Melanocyte of skin (primary cell): ENCODE results near the gene OR5B3. TPM values are rescaled to one million over a fixed set of nuclear protein-coding genes. Genes with fewer than 3 reads are reported as not detected.

Experiments
- total RNA-seq, 2 donors: library from RNA; depleted of rRNA; stranded (reverse); fragments of >200 nt; gene quantifications; 2 replicates each; pipeline ENCODE4 v1.2.3, GENCODE V29; 2012

OR5B3 gene
- total RNA-seq = not detected

GRCh38 chr11:58406774-58407173, at the start of gene OR5B3:
Gene OR5B3, minus strand, starts transcription at chr11:58406874. Its CDS starts 3,465 bp downstream, at chr11:58403409.

GRCh38 chr11:58442136-58442535, 35.5 kb upstream of the OR5B3 start, which contains the start of gene OR5B12:
Gene OR5B12, minus strand, starts transcription at chr11:58442236. Its CDS starts 2,085 bp downstream, at chr11:58440151.

GRCh38 chr11:58428021-58428420, 21.3 kb upstream of the OR5B3 start, which contains the start of gene OR5B2:
Gene OR5B2, minus strand, starts transcription at chr11:58428121. Its CDS starts 4,860 bp downstream, at chr11:58423261.

GRCh38 chr11:58358969-58359368, 47.7 kb downstream of the OR5B3 start, which contains the start of gene OR5B17:
Gene OR5B17, minus strand, starts transcription at chr11:58359069. Its CDS starts 0 bp downstream, at chr11:58359069.

Other genes with a start within 250 kb of the OR5B3 start
- gene OR9Q2, start 217.8 kb downstream of the OR5B3 start, total RNA-seq = under 1 TPM in 1 of 2 donors, not detected in 1; 0.34 TPM
- gene OR1S2, start 202.7 kb downstream of the OR5B3 start, total RNA-seq = not detected
- under 1 TPM in 1 of 2 donors, not detected in 1; 0.69 TPM for gene OR1S1, start 194.2 kb downstream of the OR5B3 start, total RNA-seq
- gene OR10Q1, start 178.0 kb downstream of the OR5B3 start, total RNA-seq = not detected
- not detected for gene OR10W1, start 138.6 kb downstream of the OR5B3 start, total RNA-seq
- gene OR5B17, start 47.8 kb downstream of the OR5B3 start, total RNA-seq = not detected
- gene OR5B2, start 21.2 kb upstream of the OR5B3 start, total RNA-seq = not detected
- not detected for gene OR5B12, start 35.4 kb upstream of the OR5B3 start, total RNA-seq
- not detected for gene OR5B21, start 101.2 kb upstream of the OR5B3 start, total RNA-seq
- gene LPXN, start 169.0 kb upstream of the OR5B3 start, total RNA-seq = 10 to 100 TPM; 11.7 to 13.3 TPM
- 10 to 100 TPM; 55.4 to 68.6 TPM for gene ZFP91, start 172.2 kb upstream of the OR5B3 start, total RNA-seq
- 1 to 10 TPM; 2.1 to 3.7 TPM for gene CNTF, start 215.8 kb upstream of the OR5B3 start, total RNA-seq